GM19468 (cell line): Measurements from ENCODE around the gene PPP1R14B.

Experiments used
- ATAC-seq: cut with Tn5 transposase; IDR thresholded peaks from one replicate; pipeline ENCODE4 v1.9.1; 2021; ENCODE audit warnings: mild to moderate bottlenecking, moderate library complexity, moderate number of reproducible peaks; ENCODE audit not compliant: unreplicated experiment; ENCODE audit errors: extremely low read depth

Gene PPP1R14B

DNA sequence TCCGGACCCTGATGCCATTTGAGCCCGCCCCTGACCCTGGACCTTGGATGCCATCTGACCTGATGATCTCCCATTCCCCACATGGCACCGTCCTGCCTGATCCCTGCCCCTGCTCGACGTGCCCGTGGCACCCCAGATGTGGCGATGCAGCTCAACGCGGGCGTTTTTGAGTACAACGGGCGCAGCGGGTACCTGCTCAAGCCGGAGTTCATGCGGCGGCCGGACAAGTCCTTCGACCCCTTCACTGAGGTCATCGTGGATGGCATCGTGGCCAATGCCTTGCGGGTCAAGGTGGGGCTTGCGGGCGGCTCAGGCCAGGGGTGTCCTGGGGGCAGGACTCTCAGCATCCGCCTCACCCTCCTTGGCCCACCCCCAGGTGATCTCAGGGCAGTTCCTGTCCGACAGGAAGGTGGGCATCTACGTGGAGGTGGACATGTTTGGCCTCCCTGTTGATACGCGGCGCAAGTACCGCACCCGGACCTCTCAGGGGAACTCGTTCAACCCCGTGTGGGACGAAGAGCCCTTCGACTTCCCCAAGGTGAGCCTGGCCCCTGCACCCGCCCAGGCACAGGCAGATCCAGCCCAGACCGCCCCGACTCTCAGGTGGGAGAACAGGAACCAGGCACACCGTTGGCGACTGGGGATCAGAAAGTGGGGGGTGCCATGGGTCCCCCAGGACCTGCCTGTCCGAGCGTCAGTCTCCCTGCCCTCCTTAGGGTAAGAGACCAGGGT, 15.7 kb upstream of the PPP1R14B start:
- no peak for ATAC-seq

DNA sequence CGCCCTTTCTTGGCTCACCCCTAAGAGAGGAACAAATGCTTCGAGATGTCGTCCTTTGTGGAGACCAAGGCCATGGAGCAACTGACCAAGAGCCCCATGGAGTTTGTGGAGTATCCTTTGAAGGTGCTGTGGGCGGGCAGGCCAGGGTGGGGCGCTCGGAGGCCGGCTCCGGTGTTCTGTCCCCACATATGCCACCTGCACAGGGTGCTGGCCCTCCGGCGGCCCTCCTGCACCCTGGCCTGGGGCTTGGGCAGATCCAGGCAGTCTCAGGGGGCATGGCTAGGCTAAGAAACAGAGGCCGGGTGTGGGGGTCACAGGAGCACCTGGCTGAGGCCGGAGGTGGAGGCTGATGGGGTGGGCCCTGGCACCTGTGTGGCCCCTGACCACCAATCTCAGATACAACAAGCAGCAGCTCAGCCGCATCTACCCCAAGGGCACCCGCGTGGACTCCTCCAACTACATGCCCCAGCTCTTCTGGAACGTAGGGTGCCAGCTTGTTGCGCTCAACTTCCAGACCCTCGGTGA, 14.9 kb upstream of the PPP1R14B start:
- no peak for ATAC-seq

- no peak for ATAC-seq
Measured at GRCh38 chr11:64260147-64260708, 13.5 kb upstream of the PPP1R14B start.

GRCh38 chr11:64259533-64260067, 12.9 kb upstream of the PPP1R14B start:
- ATAC-seq, result no peak

DNA sequence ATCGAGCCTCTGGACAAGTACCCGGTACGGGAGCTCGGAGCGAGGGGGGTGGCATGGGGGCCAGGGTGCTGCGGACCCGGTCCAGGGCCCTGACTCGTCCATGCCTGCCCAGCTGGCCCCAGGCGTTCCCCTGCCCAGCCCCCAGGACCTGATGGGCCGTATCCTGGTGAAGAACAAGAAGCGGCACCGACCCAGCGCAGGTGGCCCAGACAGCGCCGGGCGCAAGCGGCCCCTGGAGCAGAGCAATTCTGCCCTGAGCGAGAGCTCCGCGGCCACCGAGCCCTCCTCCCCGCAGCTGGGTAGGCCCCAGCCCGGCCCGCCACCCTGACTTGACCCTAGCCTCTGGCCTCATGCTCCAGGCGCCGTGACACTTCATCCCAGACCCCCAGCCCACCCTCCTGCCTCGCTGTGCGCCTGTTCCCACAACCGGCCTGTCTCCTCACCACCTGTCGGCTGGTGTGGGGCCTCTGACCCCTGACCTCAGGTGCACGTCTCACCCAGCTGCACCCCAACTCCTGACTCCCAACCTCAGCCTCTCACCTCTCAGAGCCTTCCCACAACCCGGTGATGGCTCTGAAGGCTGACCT, 12.3 kb upstream of the PPP1R14B start:
- ATAC-seq, result no peak

DNA sequence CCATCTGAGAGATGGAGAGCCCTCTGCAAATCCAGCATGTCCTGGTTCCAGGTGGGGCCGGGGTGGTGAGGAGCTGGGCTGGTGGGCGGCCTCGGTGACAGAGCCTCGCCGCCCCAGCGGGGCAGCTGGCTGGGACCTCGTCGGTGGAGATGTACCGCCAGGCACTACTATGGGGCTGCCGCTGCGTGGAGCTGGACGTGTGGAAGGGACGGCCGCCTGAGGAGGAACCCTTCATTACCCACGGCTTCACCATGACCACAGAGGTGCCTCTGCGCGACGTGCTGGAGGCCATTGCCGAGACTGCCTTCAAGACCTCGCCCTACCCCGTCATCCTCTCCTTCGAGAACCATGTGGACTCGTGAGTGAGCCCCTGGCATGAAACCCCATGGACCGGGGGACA, 11.6 kb upstream of the PPP1R14B start:
- ATAC-seq, result no peak

- no peak for ATAC-seq
Measured at GRCh38 chr11:64256300-64256699, 9.6 kb upstream of the PPP1R14B start.

- ATAC-seq, result no peak
Measured at GRCh38 chr11:64255135-64256128, 8.7 kb upstream of the PPP1R14B start.

- ATAC-seq, result no peak
Measured at GRCh38 chr11:64254326-64254725, 7.6 kb upstream of the PPP1R14B start.

GRCh38 chr11:64253481-64253880, 6.7 kb upstream of the PPP1R14B start:
- no peak for ATAC-seq

GRCh38 chr11:64253043-64253442, 6.3 kb upstream of the PPP1R14B start:
- ATAC-seq, result no peak

DNA sequence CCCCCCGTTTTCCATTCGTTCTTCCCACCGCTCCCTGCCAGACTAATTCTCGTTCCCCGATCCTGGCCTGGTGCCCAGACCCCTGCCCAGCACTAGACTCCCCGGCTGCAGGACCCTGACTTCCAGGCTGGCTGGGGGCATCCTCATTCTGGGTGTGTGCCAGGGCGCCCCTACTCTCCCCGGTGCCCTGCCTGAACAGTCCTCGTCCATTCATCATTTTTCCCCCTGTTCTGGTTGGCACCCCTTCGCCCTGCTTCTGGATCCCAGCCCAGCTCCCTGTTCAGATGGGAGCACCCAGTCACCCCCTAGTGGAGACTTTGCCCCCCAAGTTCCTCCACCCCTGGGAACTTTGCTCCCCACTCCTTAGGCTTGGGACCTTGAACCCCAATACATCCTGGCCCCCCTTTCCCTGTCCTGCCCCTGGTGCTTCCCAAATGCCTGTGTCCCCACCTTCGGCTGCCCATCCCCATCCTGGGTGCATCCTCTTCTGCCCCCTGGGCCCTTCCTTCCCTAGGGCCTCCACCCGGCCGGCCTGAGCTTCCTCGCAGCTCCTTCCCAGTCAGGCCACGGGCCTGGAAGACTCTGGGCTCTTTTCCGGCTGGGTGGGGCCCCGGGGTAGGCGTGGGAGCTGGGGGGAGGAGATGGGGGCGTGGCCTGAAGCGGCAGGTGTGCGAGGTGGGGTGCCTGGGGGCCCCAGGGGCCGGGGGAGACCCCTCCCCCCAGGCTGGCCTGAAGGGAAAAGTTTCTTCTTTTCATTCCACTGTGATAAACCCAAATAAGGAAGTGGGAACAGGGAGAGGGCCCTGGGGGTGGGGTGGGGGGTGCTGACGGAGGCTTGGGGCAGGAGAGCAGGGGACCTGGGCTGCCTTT, 5.5 kb upstream of the PPP1R14B start:
- no peak for ATAC-seq

DNA sequence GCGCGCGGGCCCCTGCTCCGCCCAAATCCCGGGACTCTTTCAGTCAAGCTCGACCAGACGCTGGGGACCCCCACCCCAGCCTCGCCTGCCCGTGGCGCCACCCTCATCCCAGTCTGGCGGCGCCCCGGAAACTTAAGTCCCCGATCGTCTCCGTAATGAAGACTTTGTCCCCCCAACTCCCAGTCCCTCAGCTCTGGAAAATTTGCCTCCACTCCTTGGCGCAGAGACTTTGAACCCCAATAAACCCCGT, 4.9 kb upstream of the PPP1R14B start:
- no peak for ATAC-seq

DNA sequence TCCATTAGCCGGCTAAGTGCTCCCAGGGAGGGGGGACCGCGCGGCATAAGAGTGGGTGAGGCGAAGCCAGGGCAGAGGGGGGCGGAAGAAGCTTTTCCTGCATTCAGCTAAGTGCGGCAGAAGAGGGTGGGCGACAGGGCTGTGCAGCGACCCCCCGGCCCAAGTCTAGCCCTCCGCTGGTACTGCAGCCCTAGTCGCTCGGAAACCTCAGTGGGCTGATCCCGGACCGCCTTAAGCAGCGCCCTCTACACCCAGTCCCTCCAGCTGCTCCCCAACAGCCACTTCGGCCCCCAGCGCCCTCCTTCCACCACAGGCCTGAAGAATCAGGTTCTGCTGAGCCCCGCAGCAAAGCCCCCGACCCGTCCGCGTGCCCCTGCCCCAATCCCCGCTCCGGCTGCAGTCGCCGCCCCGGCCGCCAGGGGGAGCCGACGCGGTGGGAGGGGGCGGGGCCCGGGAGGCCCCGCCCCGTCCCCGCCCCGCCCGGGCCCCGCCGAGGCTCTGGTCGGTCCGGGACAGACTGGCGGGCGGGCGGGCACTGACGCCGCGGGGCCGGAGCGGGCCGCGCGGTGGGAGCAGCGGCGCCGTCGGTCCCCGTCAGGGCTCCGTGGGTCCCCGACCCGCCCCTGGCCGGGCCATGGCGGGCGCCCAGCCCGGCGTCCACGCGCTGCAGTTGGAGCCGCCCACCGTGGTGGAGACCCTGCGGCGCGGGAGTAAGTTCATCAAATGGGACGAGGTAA, 4.4 kb upstream of the PPP1R14B start, which contains the start of gene PLCB3:
TSS of gene PLCB3 (plus strand) at position 515 of the 737 bp plus-strand sequence. CDS start at position 635, 120 bp downstream.
- ATAC-seq, result no peak

- ATAC-seq, result no peak
Measured at GRCh38 chr11:64250415-64251015, 3.8 kb upstream of the PPP1R14B start.

- ATAC-seq, result no peak
Measured at GRCh38 chr11:64249563-64250414, 3.0 kb upstream of the PPP1R14B start.

DNA sequence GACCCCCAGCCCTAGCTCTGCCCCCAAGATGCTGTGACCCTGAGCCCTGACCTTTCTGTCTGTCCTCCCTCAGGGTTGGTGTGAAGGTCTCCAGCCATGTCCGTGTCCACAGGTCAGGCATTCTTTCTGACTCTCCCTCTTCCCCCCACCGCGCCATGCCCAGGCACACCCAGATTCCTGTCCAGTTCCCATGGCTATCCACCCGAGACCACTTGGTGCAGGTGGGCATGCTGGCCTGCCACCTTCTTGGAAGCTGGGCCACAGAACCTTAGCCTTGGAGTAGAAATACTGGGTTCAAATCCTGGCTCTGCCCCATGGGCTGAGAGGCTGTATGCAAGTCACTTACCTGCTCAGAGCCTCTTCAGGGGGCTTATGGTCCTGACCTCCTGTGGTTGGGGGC, 2.3 kb upstream of the PPP1R14B start:
- no peak for ATAC-seq
